NCI-H2196 (cell line): ENCODE measurements around the gene ZNF618.

Experiments used
- DNase-seq: peaks from one replicate; lab custom pipeline; 2025; ENCODE audit not compliant: unreplicated experiment; lab: John Stamatoyannopoulos, UW

Gene ZNF618

DNA sequence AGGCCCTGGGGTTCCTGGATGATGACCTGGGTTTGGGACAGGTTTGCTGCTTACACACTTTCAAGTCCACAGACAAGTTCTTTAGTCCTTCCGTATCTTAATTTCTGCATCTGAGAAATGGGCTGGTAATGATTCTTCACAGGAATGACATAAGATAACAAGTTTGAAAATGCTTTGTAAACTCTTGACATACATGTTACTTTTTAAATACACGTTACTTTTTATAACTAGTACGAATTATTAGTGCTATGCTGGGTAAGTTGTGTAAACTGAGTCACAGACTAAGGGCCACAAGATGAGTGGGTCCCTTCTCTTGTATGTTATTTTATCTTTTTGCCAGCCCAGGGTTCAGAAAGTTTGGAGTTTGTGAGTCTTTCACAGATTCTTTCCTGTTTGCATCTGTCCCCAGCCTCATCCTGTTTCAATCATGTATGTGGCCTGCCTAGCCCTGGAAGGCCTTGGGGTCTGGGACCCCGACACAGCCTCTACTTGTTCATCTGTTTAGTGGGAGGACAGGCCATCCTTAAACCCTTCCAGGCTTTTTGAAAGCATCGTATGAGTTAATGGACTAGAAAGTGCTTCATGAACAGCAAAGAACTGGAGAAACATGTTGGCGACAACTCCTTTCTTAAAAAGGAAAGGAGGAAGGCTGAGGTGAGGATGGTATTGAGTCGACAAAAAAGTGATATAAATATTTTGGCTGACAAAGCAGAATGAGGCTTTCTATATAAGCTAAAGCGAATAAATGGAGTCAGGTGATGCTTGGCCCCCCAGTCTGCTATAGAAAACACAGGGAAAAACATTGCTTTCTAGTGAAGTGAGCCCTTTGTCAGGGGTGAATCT is 9.3 kb downstream of the ZNF618 start:
- DNase-seq = no peak

GRCh38 chr9:113886026-113886369 is 9.9 kb downstream of the ZNF618 start:
- DNase-seq = peak; percentile 11

DNA sequence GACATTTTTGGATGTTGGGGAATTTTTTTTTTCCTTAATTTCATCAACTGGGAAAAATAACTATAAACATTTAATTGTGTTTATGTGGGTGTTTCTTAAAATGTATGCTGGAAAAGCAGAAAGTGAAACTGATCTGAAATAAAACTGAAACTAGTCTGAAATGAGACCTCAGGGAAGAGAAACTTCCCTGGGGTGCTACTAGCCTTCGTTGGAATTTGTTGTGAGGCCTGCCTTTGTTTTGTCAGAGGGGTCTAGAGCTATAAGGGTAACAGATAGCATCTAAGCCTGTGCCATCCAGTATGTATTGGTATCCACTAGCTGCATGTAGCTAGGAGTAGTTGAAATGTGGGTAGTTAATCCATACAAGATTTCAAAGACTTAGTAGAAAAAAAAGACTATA is 10.4 kb downstream of the ZNF618 start:
- no peak for DNase-seq

DNA sequence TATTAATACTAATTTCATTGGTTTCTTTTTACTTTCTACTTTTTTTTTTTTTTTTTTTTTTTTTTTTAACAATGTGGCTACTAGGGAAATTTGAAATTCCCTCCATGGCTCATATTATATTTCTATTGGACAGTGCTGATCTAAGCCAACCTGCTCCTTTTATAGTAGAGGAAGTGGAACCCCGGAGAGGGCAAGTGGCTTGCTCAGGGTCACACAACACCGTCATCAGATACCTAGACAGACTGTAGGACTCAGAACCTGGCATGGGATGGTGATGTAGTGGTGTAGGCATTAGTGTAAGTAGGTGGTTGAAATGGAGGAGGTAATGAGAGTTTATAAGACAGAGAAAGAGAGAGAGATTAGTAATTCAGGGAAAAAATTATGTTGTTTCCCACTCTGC is 10.8 kb downstream of the ZNF618 start:
- peak; percentile 14 for DNase-seq

GRCh38 chr9:113887436-113887835 is 11.3 kb downstream of the ZNF618 start:
- DNase-seq = no peak

DNA sequence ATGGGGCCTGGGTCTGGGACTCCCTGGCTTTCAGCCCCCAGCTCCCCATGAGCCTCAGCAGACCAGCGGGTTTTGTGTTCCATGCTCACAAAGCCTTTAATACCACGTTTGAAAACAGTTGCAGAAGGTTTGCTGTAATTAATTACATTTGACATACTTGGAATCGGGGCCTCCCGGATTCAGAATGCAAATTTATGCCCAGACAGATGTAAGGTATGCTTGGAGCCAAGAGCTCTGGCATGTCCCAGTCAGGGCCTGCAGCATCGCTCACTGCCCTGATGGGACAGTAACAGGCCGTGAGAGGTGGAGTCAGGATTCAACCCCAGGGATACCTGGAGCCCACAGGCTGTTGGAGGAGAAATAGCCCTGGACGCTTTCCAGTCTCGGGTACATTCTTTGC is 12.2 kb downstream of the ZNF618 start:
- DNase-seq = no peak

GRCh38 chr9:113888976-113889375 is 12.9 kb downstream of the ZNF618 start:
- no peak for DNase-seq

DNA sequence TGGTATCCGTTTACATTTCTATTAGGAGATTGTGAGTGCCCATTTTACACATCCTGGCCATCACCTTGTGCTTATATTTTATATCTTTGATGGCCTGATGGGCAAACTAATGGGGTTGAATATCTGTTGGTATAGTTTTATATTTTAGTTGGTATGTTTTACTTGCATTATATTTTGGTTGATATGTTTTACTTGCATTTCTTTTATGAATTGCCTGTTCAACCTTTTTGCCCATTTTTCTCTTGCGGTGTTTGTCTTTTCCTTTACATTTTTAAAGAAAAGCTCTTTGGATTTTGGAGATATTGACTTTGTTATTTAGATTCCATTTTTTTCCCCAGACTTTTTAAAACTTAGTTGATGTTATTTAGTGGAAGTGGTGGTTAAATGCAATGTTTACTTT is 14.6 kb downstream of the ZNF618 start:
- DNase-seq = no peak

DNA sequence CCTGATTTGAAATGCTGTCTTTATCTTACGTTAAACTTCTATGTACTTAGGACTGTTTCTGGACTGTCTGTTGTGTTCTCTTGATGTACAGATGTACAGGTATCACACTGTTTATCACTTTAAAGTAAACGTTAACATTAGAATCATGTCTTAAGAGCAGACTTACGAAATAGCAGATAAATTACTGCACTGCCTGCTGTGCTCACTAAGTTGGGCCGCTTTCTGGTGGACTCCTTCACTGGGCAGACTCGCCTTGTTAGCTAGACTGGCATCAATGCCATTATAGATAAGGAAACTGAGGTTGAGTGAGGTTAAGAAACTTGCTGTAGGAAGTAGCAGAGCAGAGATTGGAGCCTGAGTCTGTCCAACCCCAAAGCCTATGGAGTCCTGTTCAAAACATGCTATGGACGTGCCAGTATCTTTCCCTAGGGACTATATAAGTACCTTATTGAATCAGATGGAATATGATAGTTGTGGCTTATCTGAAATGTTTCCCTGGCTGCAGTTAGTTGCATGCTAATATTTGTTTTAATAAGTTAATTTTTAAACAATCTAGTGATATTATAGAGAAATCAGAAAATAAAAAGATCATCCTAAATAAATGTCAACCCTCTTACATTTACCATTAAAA is 16.9 kb downstream of the ZNF618 start:
- no peak for DNase-seq

GRCh38 chr9:113894166-113894565 is 18.1 kb downstream of the ZNF618 start:
- DNase-seq = no peak

DNA sequence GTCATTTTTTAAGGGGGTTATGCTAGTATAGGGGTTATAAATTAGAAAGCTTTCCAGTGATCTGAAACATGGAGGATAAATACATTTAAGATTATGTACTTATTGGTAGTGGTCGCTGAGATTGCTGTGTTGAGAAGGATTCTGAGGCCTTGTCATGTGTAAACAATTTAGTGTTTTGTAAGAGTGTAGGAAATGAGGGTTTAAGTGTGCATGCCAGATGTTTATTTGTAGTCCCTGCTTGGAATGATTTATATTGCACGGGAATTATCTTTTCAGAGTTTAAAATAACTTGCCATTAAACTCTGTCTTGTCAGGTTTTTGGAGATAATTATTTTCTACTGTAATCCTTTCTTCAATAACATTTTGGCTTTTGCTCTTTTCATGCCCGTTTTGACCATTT is 19.4 kb downstream of the ZNF618 start:
- DNase-seq = no peak

- no peak for DNase-seq
Observed at GRCh38 chr9:113896713-113897112, 20.6 kb downstream of the ZNF618 start.

DNA sequence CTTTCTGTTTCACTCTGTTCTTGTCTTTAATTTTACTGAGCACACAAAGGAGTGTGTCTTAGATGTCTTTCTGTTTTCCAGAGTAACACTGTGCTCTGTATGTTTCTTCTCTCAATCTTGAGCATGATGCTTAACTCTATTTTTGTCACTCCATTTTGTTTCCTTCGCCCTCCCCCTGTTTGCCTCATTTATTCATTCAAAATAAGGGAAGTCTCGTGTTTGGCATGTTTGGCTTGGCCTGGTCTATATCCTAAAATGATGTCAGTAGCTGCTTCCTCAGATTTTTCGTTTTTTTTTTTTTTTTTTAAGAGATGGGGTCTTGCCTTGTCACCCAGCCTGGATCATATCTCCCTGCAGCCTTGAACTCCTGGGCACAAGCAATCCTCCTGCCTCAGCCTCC is 22.0 kb downstream of the ZNF618 start:
- DNase-seq = no peak

GRCh38 chr9:113898596-113898995 is 22.5 kb downstream of the ZNF618 start:
- DNase-seq = no peak

- DNase-seq = no peak
Observed at GRCh38 chr9:113899205-113899604, 23.1 kb downstream of the ZNF618 start.

DNA sequence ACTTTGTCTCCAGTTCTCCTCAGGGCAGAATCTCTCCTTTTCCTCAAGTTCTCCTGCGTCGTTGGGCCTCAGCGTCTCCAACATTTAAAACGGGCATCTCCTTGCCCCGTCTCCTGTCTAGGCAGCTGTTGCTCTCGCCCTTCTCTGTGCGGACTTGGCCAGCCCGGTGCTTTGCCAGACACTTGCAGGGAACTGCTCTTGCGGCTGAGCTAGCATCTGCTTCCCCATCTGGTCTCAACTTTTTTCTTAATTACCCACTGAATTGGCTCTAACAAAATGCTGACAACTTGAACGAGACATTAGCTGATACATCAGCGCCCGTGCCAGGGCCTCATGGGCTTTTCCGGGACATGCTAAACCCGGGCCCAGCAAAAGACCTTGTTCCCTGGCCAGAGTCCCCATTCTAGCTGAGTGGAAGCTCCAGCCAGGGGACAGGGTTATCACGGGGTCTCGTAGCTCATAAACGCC is 25.1 kb downstream of the ZNF618 start:
- no peak for DNase-seq

GRCh38 chr9:113903514-113904077 is 27.5 kb downstream of the ZNF618 start:
- no peak for DNase-seq

DNA sequence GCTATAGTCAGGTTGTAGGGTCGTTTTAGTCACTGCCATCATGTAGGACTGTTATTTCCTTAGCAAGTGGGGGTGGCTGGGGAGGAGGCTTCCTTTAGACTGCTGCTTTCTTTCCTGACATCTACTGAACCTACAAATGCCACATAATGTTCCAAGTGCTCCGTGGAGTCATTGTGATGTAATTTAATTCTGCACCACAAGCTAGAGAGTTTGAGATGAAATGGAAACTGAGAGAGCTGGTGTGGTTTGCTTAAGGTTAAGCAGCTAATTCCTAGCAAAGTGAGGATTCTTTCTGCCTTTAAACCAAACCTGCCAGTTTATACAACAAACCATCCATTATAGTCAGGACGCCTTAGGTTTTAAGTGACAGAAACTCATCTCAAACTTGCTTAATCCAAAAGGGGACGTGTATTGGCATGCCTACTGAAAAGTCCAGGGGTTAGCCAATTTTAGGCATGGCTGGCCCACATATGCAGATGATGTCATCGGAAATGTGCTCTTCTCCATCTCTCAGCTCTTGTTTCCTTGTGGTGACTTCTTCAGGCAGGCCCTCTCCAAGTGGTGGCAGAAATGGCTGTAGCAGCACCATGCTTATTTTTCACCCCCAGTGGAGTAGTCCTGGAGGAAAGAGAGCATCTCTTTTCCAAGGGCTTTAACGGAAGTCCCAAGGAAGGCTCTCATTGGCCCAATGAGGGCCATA is 30.5 kb downstream of the ZNF618 start:
- peak; percentile 18 for DNase-seq

DNA sequence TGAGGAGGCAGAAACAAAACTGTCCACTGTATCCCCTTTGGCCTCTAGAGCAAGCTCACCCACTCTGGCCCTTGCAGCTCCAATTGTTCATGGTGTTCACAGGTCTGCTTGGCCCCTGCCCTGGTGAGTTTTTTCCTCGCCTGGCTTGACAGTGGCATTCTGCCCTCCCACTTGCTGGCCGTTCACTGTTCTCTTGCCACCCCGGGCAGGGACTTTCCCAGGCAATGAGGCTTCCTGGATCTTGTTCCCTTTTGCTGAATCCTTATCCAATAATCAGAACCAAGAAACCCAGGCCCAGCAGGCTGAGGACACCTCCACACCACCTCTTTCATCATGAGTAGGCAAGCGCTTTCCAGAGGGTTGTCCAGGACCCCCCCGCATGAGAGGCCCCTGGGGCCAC is 31.2 kb downstream of the ZNF618 start:
- no peak for DNase-seq

- DNase-seq = no peak
Observed at GRCh38 chr9:113909421-113909820, 33.3 kb downstream of the ZNF618 start.

- peak; percentile 87 for DNase-seq
Observed at GRCh38 chr9:113910036-113910639, 34.0 kb downstream of the ZNF618 start.
